Measurements from ENCODE around the gene TMEM165. TPM values are rescaled to one million over a fixed set of nuclear protein-coding genes. Genes with fewer than 3 reads are reported as not detected.

Gene TMEM165
- total RNA-seq, 1 donor from 2014 or later, result 34.3 TPM

DNA sequence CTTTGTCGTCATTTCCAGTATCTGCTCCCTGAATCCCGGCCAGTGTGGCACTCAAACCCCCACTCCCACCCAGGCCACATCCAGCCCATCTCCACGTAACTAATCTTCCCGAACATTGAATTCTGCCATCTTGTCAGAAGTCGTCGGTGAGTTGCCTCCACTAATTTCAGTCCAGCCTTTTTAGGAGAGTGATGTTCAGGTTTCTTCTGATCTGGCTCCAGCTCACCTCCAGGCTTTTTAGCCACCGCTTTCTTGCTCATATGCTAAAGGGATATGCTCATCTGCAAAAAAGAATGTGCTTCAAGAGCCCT, 1.3 kb downstream of the TMEM165 start:
- no peak for DNase-seq
- ATAC-seq (ENCODE audit: poor library complexity), result no peak
- intact Hi-C loops (cut with DNase I), result loop anchor here (5.0 kb wide), 1 partner anchor 50 kb away; the partner anchor contains the start of gene SRD5A3

DNA sequence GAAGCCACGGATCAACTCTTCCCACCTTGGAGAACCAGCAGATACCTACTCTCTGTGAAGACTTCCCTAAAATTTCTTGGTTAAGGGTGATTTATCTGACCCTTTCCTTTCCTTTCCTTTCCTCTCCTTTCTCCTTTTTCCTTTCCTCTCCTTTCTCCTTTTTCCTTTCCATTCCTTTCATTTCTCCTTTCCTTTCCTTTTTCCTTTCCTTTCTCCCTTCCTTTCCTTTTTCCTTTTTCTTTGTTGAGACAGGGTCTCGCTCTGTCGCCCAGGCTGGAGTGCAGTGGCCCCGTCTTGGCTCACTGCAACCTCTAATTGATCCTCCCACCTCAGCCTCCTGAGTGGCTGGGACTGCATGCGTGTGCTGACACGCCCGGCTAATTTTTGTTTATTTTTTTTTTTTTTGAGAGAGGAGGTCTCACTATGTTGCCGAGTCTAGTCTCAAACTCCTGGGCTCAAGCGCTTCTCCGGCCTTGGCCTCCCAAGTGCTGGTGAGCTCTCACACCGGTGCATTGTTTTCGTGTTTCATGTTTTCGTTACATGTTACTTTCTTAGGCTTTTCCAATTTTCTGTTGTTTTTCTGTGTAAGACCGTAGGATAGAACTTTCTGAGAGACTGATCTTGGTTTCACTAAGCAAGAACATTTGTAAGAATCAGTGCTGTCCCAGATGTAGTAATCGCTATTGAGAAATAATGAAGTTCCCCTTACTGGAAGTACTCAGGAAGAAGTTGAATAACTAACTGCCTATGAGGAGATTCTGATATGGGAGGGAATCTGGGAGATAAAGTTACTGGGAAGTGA, 2.0 kb downstream of the TMEM165 start:
- no peak for ATAC-seq (ENCODE audit: poor library complexity)
- intact Hi-C loops (cut with DNase I), result loop anchor here (5.0 kb wide), 1 partner anchor 50 kb away; the partner anchor contains the start of gene SRD5A3
- DNase-seq, result no peak

DNA sequence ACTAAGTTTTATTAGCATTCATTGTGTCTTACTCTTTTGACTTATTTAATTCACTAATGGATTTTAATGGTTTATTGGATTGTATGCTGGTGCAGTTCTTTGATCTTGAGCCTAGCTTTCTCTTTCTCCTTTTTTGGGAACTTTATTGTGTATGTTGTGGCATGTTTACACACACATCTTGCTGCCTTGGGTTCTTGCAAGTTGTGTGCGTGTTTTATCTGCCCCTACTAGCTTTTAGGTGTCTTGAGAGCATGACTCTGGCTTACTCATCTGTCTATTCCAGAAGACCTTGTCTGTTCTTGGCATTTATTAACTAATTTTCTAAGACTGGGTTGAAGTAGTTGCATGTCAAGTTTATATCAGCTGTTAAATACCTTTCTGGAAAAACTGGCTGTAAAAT, 2.7 kb downstream of the TMEM165 start:
- intact Hi-C loops (cut with DNase I), result loop anchor here (5.0 kb wide), 1 partner anchor 51 kb away; the partner anchor contains the start of gene SRD5A3
- no peak for ATAC-seq (ENCODE audit: poor library complexity)
- no peak for DNase-seq

DNA sequence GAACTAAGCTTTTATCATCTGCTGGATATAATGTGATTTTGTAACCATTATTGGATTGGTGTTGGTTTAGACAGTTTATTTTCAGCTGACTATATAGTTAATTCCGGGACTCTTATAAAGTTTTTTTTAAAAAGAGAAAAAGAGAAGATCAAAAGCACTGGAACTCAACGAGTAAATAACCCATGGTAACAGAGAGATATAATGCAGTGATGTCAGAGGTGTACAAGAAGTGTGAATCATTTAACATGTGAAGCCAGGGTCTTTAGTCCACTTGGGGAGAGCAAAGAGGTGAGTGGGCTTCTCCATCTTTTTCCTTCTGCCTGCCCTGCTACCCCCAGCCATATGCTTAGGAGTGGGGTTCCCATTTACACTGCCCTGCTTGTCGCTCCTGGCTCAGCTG, 3.2 kb downstream of the TMEM165 start:
- intact Hi-C loops (cut with DNase I), result loop anchor here (5.0 kb wide), 1 partner anchor 52 kb away; the partner anchor contains the start of gene SRD5A3
- DNase-seq (no peak), ATAC-seq (ENCODE audit: poor library complexity) (no peak)

DNA sequence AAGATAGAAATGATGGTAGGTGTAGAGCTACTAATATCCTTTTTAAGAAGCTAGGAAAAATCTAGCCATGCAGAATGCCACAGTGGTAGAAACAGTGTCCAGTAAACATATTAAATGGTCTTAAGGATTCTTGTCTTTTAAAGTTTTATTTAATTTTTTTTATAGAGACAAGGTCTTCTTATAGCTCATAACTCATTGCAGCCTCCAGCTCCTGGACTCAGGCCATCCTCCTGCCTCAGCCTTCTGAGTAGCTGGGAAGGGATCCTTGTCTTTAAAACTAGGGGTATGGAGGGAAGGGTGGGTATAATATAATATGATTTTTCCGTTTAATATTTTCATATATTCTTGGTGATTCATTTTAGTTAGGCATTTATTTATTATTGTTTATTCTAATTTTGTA, 3.8 kb downstream of the TMEM165 start:
- no peak for ATAC-seq (ENCODE audit: poor library complexity)
- no peak for DNase-seq
- intact Hi-C loops (cut with DNase I), result loop anchor here (5.0 kb wide), 1 partner anchor 52 kb away; the partner anchor contains the start of gene SRD5A3

DNA sequence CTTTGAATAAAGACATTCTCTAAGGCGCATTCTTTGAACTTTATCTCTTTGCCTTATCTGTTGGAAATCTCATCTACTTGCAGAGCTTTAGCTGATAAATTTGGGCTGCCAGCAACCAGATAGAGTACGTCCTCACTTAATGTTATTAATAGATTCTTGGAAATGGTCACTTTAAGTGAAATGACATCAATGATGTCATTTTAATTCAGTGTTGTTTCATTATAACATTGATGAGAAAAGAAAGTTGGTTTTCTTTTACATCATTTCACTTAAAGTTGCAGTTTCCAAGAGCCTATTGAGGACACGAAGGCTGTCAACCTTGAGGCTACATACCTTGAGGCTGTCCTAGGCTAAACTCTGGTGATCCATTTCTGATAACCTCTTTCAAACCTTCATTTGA, 9.3 kb downstream of the TMEM165 start:
- intact Hi-C loops (cut with DNase I), result no loop called here
- no peak for ATAC-seq (ENCODE audit: poor library complexity)

DNA sequence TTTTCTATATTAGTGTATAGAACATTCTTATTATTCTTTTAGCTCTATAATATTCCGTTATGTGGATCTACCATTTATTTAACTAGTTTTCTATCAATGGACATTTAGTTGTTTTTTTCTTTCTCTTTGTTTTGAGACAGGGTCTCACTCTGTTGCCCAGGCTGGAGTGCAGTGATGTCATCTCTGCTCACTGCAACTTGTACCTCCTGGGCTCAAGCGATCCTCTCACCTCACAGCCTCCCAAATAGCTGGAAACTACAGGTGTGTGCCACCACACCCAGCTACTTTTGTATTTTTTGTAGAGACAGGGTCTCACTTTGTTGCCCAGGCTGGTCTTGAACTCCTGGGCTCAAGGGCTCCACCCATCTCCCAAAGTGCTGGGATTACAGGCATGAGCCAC, 10.8 kb downstream of the TMEM165 start:
- ATAC-seq (ENCODE audit: poor library complexity) (no peak), DNase-seq (no peak)
- intact Hi-C loops (cut with DNase I), result no loop called here

More for the DNA sequence above, 9.3 kb downstream of the TMEM165 start:
- DNase-seq, result no peak

DNA sequence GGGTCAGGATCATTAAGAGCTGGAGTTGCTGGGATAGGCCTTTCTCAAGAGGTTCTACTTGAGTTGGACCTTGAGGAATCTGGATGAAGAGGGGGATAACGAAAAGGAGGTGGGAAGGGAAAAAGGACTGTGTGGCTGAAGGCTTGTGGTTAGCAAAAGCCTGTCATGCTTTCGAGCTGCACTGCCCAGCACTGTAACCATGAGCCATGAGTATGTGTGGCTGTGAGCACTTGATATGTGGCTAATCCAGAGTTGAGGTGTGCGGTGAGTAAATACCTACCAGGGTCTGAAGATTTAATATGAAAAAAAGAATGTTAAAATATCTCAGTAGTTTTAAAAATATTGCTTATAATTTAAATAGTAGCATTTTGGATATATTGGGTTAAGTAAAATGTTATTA, 11.4 kb downstream of the TMEM165 start:
- intact Hi-C loops (cut with DNase I), result no loop called here
- no peak for DNase-seq
- no peak for ATAC-seq (ENCODE audit: poor library complexity)

DNA sequence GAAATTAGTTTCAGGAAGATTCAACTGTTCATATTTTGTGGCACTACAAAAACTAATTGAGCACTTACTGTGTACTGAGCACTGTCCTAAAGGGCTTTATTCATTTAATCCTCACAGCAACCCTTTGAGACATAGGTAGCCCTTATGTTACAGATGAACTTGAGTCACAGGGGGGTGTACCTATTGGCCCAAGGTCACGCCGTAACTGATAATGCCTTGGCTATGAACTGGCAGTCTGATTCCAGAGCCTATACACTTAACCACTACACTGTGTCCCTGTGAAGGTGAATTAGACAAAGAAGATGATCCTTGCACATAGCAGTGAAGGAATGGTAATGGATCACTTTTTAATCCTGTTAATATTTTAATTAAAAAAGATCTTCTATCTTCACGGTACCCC, 12.0 kb downstream of the TMEM165 start:
- no peak for DNase-seq
- intact Hi-C loops (cut with DNase I), result no loop called here
- ATAC-seq (ENCODE audit: poor library complexity), result no peak

DNA sequence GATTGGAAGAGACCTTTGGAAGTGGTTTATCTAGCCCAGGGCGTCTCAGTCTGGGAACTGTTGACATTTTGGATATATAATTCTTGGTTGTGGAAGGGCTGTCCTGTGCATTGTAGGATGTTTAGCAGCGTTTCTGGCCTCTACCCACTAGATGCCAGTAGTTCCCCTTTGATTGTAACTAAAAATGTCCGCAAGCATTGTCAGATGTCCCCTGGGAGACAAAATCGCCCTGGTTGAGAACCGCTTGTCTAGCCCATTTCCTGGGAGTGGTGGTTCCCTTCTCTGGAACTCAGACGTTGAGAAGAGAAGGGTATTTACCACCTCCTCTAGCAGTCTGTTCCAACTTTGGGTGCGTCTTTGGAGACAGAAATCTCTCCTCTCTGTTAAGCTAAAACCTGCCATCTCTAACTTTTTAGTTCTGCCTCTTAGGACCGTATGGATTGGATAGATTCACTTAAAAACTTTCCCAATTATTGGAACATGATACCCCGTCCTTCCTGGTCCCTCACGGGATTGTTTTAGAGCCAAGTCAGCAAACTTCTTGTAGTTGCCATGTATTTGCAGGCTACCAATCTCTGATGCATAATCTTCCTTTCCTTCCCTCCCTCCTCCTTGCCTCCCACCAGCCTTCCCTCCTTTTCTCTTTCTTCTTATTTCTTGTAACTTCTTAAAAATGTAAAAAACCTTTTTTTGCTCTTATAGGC, 13.9 kb downstream of the TMEM165 start:
- intact Hi-C loops (cut with DNase I), result no loop called here
- no peak for DNase-seq
- ATAC-seq (ENCODE audit: poor library complexity), result peak; percentile 81

DNA sequence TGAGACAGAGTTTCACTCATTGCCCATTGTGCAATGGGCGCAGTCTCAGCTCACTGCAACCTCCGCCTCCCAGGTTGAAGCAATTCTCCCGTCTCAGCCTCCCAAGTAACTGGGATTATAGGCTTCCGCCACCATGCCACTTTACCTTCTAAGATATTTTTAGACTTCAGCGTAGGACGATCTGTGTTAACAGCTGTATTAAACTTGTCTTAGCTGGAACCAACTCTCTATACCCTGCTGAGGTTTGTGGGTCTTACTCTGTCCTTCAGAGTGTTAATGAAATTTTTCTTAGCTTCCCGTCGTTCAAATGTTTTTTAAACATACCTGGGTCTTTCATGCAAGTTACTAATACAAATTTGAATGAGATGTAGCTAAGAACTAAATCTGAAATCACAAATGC, 14.7 kb downstream of the TMEM165 start:
- DNase-seq (no peak), ATAC-seq (ENCODE audit: poor library complexity) (peak; percentile 57)
- intact Hi-C loops (cut with DNase I), result no loop called here

DNA sequence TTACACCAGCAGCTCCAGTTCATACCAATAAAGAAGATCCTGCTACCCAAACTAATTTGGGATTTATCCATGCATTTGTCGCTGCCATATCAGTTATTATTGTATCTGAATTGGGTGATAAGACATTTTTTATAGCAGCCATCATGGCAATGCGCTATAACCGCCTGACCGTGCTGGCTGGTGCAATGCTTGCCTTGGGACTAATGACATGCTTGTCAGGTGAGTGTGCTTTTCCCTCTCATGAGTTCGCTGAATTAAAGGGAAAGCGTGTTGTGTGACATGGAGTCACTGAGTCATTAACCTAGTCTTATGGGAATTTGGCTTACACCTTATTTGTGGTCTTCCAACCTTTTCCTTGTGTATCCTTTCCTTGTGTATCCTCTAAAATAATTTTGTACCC, 15.9 kb downstream of the TMEM165 start:
- ATAC-seq (ENCODE audit: poor library complexity), result no peak

DNA sequence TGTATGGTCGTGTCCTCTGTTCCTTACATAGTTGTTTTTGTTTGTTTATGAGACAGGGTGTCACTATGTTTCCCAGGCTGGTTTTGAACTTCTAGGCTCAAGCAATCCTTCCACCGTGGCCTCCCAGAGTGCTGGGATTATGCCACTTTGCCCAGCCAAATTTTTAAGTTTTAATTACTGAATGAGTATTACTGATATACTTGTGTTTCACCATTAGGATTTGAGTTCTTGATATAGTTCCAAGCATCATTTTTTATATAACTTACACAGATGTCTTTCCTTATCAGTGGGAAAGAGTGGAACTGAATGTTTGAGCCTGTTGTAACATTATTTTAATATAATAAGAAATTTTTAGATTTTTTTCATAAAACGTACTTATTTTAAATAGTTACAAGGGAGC, 20.4 kb downstream of the TMEM165 start:
- ATAC-seq (ENCODE audit: poor library complexity) (no peak), DNase-seq (no peak)
- intact Hi-C loops (cut with DNase I), result no loop called here

More for the DNA sequence above, 15.9 kb downstream of the TMEM165 start:
- intact Hi-C loops (cut with DNase I), result no loop called here
- DNase-seq, result no peak

DNA sequence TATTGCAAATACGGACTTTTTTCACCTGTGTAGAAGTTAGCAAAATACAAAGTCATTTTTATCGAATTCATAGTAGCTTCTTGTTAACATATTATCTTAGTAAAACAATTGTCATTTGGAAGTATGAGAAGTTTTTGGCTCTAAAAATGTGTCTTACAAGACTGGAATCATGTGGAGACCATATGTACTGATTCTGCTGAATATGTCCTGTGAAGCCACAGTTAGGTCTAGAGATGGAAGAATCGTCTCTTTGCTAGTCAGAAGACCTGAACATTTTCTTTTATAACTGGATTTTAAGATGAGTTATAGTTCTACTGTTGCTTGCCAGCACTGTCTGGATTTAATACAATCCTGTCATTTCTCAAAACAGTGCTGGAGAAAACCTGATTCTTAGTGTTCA, 29.0 kb downstream of the TMEM165 start:
- DNase-seq (no peak), ATAC-seq (ENCODE audit: poor library complexity) (no peak)
- intact Hi-C loops (cut with DNase I), result no loop called here

DNA sequence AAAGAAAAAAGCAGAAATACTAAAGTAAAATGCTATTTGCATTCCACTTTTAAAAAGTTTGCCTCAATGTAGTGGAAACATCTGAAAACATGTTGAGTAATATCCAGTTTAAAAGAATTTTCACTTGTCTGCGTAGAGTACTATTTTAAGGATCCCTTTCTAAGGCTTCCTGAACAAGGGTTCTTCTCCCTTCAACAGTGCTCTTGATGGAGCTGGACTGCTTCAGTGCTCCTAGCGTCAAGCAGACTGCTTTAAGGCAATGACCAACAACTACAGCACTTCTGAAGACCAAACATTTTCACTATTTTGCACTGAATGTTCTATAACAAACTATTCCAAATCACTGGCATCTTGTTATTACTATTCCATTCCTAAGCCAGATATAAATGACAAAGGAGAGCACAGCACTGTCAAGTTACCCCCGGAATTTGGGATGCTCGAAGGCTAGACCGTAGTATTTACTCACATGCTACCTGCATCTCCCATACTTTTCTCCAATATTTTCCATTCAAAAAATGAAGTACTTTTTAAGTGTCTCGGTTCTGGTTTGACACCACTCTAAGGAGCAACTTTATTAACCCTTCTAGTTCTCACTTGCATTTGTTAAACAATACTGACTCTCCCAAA, 36.1 kb downstream of the TMEM165 start:
- no peak for ATAC-seq (ENCODE audit: poor library complexity)
- intact Hi-C loops (cut with DNase I), result no loop called here

DNA sequence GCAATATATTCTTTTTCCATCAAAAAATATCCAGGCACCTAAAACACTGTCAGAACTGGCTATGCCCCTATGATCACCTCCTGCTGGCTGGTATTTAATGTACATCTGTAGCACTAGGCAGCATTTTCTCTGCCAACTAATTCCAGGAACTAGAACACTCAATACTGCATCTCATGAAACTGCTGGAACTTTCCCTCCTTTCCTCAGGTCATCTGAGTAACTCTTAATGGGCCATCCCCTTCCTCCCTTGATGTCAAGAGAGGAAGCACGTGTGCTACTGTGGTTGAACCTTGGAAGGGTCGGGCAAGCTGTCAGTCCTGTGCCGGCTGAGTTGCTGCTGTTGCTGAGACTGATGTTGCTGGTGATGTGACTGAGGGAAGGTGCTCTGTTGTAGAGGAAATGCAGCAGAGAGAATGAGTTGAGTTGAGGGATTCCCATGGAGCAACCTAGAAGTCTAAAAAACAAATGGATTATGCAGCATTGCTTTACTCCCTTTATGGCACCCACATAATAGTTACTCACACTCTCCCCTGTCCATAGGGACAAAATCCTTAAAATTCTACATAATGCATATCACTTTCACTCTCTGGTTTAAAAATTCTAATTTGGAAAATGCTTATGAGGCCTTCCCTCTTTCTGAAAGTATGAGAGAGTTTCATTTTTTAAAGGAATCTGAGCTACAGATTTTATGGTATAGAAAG, 39.5 kb downstream of the TMEM165 start:
- peak; percentile 34 for ATAC-seq (ENCODE audit: poor library complexity)
- DNase-seq, result no peak
- intact Hi-C loops (cut with DNase I), result no loop called here

More for the DNA sequence above, 36.1 kb downstream of the TMEM165 start:
- DNase-seq, result no peak

DNA sequence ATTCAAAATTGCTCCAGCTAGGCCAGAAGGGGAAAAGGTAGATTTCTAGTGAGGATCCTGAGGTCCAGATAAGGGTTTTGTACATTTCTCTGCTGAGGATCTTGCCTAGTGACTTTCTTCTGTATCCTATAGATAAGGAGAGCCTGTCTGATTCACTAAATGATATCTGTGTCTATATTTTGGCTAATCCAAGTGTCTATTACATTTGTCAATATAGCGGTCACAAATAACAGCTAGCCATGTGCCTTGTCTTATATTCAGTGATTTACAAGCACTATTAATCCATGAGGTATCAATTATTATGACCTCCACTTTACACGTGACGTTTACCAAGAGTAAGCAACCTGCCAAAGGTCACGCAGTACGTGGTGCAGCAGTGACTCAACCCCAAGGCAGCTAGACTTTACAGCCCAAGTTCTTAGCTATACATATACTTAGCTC, 41.6 kb downstream of the TMEM165 start:
- intact Hi-C loops (cut with DNase I), result no loop called here
- ATAC-seq (ENCODE audit: poor library complexity) (no peak), DNase-seq (no peak)

DNA sequence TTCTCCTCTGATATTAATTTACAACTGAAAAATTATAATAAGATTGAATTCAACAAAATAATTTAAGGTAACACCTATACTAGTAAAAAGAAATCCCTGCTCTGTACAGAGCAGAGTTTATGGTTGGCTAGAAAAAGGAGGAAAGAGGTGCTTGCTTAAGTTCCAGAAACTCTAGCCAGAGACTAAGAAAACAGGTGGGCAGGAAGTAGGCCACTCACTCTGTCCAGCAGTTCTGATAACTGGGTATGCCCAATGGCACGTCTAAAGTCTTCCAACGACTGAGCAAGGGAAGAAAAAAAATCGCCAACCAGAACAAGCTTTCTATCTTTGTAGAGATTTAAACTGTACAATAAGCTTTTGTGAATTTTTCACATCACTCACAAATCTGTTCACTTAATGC, 42.1 kb downstream of the TMEM165 start:
- no peak for ATAC-seq (ENCODE audit: poor library complexity)

DNA sequence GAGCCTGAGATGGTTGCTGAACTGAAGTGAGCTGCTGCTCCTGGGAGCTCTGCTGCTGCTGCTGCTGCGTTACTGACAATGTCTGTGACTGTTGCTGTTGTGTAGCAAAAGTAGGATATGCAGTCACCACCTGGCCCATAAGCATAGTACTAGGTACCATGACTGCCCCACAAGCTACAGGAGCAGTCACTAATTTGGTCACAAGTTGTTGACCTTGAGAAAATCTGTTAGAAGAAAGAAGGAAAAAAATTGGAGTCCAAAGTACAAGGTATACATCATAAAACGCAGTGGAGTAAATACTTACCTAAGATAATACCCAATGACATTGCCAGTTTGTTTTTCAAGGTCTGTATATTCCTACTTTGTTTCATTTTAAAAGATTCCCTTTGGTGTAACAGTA, 42.6 kb downstream of the TMEM165 start:
- DNase-seq, result no peak
- intact Hi-C loops (cut with DNase I), result no loop called here

More for the DNA sequence above, 42.1 kb downstream of the TMEM165 start:
- no peak for DNase-seq
- intact Hi-C loops (cut with DNase I), result no loop called here

More for the DNA sequence above, 42.6 kb downstream of the TMEM165 start:
- no peak for ATAC-seq (ENCODE audit: poor library complexity)
